ENCODE measurements around the gene TOPBP1.

The TOPBP1 gene

GRCh38 chr3:133676336-133677118, 14.8 kb upstream of the TOPBP1 start:
- DNase-seq (ENCODE audit: low read depth) = no peak
- H3K4me3 ChIP-seq (ENCODE audit: low read depth, low read length) = no peak overlapping the region
- TF ChIP-seq, protein P1, sequence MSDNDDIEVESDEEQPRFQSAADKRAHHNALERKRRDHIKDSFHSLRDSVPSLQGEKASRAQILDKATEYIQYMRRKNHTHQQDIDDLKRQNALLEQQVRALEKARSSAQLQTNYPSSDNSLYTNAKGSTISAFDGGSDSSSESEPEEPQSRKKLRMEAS (IDR thresholded peaks at IDR 0.05; ENCODE audit: low read depth, low read length) = no peak
- TF ChIP-seq MYC (IDR thresholded peaks at IDR 0.05; ENCODE audit: low read depth, low read length) (no peak), POLR2A (IDR thresholded peaks at IDR 0.05; ENCODE audit: extremely low read depth, insufficient read length) (no peak)
- TF ChIP-seq, protein P2, sequence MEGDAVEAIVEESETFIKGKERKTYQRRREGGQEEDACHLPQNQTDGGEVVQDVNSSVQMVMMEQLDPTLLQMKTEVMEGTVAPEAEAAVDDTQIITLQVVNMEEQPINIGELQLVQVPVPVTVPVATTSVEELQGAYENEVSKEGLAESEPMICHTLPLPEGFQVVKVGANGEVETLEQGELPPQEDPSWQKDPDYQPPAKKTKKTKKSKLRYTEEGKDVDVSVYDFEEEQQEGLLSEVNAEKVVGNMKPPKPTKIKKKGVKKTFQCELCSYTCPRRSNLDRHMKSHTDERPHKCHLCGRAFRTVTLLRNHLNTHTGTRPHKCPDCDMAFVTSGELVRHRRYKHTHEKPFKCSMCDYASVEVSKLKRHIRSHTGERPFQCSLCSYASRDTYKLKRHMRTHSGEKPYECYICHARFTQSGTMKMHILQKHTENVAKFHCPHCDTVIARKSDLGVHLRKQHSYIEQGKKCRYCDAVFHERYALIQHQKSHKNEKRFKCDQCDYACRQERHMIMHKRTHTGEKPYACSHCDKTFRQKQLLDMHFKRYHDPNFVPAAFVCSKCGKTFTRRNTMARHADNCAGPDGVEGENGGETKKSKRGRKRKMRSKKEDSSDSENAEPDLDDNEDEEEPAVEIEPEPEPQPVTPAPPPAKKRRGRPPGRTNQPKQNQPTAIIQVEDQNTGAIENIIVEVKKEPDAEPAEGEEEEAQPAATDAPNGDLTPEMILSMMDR (IDR thresholded peaks at IDR 0.05; ENCODE audit: low read depth, low read length) = no peak

GRCh38 chr3:133675631-133676335, 14.0 kb upstream of the TOPBP1 start:
- TF ChIP-seq, protein P2 (IDR thresholded peaks at IDR 0.05; ENCODE audit: low read depth, low read length) = no peak
- TF ChIP-seq, protein P1 (IDR thresholded peaks at IDR 0.05; ENCODE audit: low read depth, low read length) = no peak
- TF ChIP-seq MYC (IDR thresholded peaks at IDR 0.05; ENCODE audit: low read depth, low read length) (no peak), POLR2A (IDR thresholded peaks at IDR 0.05; ENCODE audit: extremely low read depth, insufficient read length) (no peak)
- H3K4me3 ChIP-seq (ENCODE audit: low read depth, low read length) = no peak overlapping the region
- no peak for DNase-seq (ENCODE audit: low read depth)

- no peak for TF ChIP-seq POLR2A (IDR thresholded peaks at IDR 0.05; ENCODE audit: extremely low read depth, insufficient read length)
- TF ChIP-seq, protein P1 (IDR thresholded peaks at IDR 0.05; ENCODE audit: low read depth, low read length) = no peak
- TF ChIP-seq, protein P2 (IDR thresholded peaks at IDR 0.05; ENCODE audit: low read depth, low read length) = no peak
- no peak for TF ChIP-seq MYC (IDR thresholded peaks at IDR 0.05; ENCODE audit: low read depth, low read length)
- DNase-seq (ENCODE audit: low read depth) = no peak
- no peak overlapping the region for H3K4me3 ChIP-seq (ENCODE audit: low read depth, low read length)
Measured at GRCh38 chr3:133674290-133674919, 12.7 kb upstream of the TOPBP1 start.

- no peak for DNase-seq (ENCODE audit: low read depth)
- H3K4me3 ChIP-seq (ENCODE audit: low read depth, low read length) = no peak overlapping the region
- no peak for TF ChIP-seq POLR2A (IDR thresholded peaks at IDR 0.05; ENCODE audit: extremely low read depth, insufficient read length)
- TF ChIP-seq, protein P2 (IDR thresholded peaks at IDR 0.05; ENCODE audit: low read depth, low read length) = no peak
Measured at GRCh38 chr3:133673746-133674145, 12.0 kb upstream of the TOPBP1 start.

DNA sequence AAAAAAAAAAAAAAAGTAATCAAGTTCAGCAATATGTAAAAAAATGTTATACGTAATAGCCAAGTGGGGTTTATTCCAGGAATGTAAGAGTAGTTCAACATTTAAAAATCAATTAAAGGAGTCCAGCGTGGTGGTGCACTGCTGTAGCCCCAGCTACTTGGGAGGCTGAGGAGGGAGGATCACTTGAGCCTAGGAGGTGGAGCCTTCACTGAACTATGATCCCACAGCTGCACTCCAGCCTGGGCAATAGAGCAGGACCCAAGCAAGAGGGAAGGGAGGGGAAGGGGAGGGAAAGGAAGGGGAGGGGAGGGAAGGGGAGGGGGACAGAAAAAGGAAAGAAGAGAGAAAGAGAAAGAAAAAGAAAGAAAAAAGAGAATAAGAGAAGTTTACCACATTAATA, 10.7 kb upstream of the TOPBP1 start:
- TF ChIP-seq POLR2A (IDR thresholded peaks at IDR 0.05; ENCODE audit: extremely low read depth, insufficient read length) (no peak), MYC (IDR thresholded peaks at IDR 0.05; ENCODE audit: low read depth, low read length) (no peak)
- TF ChIP-seq, protein P2 (IDR thresholded peaks at IDR 0.05; ENCODE audit: low read depth, low read length) = no peak
- TF ChIP-seq, protein P1 (IDR thresholded peaks at IDR 0.05; ENCODE audit: low read depth, low read length) = no peak
- no peak for DNase-seq (ENCODE audit: low read depth)
- no peak overlapping the region for H3K4me3 ChIP-seq (ENCODE audit: low read depth, low read length)

Data from NB4 (cell line).